GM19240 (cell line): ENCODE measurements around the gene IPO9.

Source experiments
- DNase-seq: peaks from one replicate; pipeline ENCODE4 v3.0.0; 2011; ENCODE audit warnings: low spot score; ENCODE audit not compliant: insufficient read length

IPO9 gene

GRCh38 chr1:201904579-201904978 lies 75.6 kb downstream of the IPO9 start:
- no peak for DNase-seq

DNA sequence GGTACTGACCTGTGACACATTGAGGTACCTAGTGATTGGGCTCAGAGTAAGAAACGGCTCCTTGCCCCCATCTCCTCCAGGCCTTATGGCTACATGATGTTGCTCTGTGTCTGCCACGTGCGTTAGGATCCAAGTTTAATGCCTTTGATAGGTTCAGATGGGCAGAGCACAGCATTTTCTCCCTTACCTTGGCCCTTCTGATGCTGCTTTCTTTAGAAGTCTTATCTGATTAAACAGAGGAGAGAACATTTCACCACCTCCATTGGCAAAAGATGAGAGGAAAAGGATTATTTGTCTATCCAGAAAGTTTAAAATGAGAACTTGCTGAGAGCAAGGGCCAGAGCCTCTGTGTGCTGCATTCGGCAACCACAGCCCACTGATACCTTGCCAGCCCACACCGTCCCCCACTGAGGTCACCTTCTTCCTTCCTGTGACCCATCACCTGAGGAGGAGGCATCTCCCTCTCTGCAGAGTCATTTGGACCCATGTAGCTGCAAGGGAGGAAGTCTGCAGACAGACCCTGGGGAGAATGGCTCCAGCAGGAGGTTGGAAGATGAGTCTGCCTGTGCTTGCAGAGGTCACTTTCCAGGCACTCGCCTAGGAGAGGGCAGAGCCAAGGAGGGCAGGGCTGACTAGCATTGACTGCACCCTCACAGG lies 76.4 kb downstream of the IPO9 start:
- DNase-seq = no peak

- DNase-seq = no peak
Observed at GRCh38 chr1:201906336-201906735, 77.4 kb downstream of the IPO9 start.

GRCh38 chr1:201907621-201908020 lies 78.7 kb downstream of the IPO9 start:
- DNase-seq = no peak

DNA sequence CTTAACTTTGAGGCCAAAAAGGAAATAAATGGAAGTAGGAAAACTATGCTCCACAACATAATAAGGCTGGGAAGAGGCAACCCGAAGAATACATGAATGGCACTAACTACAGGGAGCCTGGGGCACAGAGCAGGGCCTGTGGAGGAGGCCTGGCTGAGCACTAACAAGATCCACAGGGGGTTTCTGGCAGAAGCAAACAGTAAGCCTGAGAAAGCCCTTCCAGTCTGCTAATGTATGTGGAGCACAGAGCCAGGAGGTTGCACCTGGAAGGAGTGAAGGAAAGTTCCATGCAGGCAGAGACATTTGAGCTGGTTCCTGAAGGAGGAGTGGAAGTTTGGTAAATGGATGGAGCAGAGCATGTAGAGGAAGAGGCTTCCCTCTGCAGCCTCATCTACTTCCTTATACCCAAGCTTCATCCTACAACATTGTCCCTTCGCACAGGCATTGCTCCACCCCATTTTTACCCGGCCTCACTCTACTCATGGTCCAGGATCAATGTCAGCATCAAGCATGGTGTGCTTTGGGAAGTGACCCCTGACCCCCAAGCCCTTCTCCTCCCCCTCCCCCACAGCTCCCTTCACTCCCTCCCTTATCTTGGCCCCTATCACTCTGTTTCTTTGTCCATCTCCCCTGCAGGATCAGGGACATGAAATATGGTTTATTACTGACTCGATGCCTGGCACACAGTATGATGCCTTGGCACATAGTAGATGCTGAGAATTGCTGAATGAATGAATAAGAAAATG lies 83.0 kb downstream of the IPO9 start:
- DNase-seq = no peak

- no peak for DNase-seq
Observed at GRCh38 chr1:201912832-201913231, 83.9 kb downstream of the IPO9 start.

DNA sequence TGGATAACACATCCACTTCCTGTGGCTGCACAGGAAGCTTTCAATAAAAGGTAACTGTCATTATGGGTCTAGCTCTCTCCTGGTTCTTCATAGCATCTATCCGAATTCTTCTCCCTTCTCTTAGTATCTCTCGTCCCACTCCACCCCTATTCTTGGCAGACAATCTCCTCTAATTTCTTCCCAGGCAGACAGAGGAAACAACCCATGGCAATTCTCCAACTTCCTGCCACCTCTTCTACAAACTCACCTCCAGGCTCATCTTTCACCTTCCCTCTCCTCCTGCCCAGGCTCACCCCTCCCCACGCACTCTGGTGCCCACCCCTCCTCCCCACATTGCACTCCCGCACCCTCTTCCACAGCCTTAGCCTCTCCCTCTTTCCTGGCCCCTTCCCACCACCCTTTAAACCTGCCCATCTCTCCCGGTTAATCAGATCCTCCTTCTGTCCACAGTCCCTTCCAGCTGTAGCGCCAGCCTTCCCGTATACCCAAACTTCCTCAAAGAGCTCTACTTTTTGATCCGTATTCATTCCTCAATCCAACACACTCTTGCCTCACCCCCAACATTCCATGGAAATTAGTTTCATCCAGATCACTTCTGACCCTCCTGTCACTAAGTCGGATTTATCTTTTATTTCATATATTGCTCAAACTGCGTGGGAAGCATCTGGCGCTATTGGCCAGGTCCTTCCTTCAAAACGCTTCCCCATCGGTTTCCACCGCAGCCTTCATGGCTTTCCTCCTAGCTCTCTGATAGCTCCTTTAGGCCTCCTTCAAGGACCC lies 85.7 kb downstream of the IPO9 start:
- no peak for DNase-seq

GRCh38 chr1:201916649-201917249 lies 87.8 kb downstream of the IPO9 start:
- DNase-seq = no peak

DNA sequence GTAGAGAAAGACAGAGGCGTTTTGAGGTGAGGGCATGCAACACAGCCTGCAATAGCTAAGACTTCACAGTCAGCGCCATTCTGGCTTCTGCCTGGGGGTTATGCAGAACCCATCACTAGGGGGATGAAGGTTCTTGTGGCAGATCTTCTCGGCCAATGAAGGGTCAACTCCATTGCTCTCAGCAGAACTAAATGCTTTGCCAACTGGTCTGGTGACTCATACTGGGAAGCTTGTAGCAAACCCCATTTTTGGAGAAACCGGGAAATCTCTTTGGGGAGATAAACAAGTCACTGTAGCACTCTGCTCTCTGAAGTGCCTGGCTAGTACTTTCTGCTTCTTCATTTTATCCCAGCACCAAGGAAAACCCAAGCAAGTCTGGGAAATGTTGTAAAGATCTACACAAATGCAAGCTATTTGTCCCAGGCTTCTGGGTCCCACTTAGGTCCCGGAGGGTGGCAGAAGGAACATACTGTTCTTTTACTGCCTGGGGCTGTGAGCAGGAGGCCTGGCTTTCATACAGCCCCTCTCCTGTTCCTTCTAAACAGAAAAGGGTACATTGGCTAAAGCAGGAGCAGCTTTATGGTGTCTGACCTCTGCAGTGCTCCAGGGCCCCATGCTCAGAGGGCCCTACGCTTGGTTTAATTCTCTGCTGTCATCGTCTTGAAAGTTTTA lies 88.5 kb downstream of the IPO9 start:
- no peak for DNase-seq

DNA sequence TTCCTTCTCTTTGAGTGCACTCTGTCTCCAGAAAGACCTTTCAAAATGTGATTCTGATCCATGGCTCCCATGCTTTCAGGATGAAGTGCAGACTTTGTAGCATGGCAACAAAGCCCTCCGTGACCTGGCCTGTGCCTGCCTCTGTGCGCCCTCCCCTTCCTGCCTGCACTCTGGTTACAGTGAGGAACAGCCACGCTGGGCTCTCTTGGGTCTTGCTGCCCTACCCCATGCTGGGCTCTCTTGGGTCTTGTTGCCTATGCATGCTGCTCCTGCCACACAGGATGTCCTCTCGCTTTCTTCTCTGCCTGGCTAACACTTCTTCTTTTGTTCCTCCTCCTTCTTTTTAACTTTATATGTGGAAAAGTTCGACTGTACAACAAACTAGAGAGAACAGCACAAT lies 89.4 kb downstream of the IPO9 start:
- no peak for DNase-seq

DNA sequence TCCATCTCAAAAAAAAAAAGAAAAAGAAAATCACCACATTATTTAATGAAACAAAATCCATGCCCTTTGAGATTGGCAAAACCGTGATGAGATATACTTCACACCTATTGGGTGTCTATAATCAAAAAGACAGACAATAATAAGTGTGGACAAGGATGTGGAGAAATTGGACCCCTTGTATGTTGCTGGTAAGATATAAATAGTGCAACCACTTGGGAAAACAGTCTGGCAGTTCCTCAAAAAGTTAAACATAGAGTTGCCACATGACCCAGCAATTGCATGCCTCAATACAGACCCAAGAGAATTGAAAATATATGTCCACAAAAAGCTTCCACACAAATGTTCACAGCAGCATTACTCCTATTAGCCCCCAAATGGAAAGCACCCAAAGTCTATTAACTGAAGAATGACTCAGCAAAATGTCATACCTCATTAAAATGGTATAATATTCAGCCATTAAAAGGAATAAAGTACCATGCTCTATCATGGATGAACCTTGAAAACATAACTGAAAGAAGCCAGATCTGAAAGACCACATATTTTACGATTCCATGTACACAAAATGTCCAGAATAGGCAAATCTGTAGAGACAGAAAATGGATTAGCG lies 93.1 kb downstream of the IPO9 start:
- DNase-seq = no peak

- no peak for DNase-seq
Observed at GRCh38 chr1:201925301-201925567, 96.3 kb downstream of the IPO9 start.

DNA sequence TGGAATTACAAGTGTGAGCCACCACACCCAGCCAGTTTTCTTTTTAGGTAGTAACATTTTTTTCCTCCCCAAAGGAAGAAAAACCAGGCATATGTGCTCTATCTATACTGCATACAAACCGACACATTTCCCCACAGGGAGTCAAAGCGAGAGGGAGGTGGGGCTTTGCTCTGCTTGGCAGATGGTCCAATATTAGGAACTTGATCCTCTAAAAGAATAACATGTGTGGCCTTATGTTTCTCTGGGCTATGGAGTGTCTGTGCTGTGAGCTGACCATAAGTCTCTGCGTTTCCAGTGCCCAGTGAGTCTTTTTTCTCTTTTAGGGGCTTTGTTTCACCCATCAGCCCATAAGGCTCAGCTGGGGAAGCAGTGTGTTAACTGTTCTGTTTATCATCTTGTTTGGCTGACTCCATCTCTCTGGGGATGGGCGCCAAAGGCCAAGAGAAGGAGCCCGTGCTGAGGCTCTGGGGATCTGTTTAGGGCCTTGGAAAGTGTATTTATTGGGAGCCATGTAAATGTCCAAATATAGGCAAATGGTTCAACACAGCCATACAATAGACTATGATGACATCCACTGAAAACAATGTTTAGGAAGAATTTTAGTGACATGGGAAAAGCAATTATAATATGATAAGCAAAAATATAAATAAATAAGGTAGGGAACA lies 97.2 kb downstream of the IPO9 start:
- DNase-seq = no peak

DNA sequence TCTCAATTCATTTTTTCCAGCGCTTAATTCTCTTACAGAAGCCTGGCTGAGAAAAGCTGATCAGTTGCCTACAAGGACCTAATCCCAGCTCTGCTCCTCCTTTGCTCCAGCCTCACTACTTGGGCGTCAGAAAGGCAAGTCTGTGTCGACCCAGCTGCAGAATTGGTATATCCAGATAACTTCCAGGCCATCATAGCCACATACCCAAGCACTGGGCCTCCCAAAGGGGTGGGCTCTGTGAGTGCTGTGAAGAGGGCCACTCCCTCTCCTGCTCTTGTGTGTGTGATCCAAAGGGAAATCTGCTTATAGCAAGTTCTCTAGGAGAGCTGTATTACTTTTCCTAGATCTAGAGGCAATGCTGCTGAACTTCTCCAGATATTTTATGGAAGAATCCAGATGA lies 99.3 kb downstream of the IPO9 start:
- DNase-seq = no peak

- DNase-seq = no peak
Observed at GRCh38 chr1:201930137-201930536, 101.2 kb downstream of the IPO9 start.

DNA sequence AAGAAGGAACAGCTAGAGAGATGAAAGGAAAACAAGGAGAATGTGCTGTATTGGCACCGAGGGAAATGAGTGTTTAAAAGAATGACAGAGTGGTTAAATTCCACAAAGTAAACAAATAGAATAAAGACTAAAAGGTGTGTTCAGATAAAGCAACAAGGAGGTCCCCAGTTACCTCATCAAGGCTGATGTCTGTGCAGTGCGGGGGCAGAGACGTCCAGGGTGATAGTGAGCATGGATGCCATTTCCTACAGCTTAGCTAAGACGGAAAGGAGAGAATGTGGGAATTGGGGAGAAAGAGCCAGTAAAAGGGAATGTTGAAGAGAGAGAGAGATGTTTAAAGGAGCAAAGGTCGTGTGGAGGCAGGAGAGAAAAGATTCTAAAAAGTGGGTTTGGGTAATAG lies 101.8 kb downstream of the IPO9 start:
- DNase-seq = no peak
